ENCODE data around the gene KRTAP20-4. TPM values are rescaled to one million over a fixed set of nuclear protein-coding genes. Genes with fewer than 3 reads are reported as not detected.

Gene KRTAP20-4
- total and polyA plus RNA-seq, 2 donors (not counting 1 experiment from before 2014, with no cell fraction given): not detected

- no peaks in the 10 kb centered on the region for H3K36me3 ChIP-seq (ENCODE audit: control insufficient read depth, insufficient read depth, low read length)
- H3K9ac ChIP-seq (ENCODE audit: insufficient read depth, low read length): no peak overlapping the region
- no peak for DNase-seq (ENCODE audit: low read depth in 2 of 2)
- H3K9me3 ChIP-seq (ENCODE audit: control insufficient read depth, insufficient read depth, low read depth, low read length): no peaks in the 10 kb centered on the region
- no peak overlapping the region for H3K27ac ChIP-seq (ENCODE audit: insufficient read depth, low read length)
- no peak overlapping the region for H3K4me2 ChIP-seq (ENCODE audit: extremely low read depth, insufficient read depth, low read length)
- no peak overlapping the region for H2AFZ ChIP-seq (ENCODE audit: low read length)
- no peaks in the 10 kb centered on the region for H3K79me2 ChIP-seq (ENCODE audit: control insufficient read depth, insufficient read depth, low read length)
- H3K4me1 ChIP-seq (ENCODE audit: control insufficient read depth, extremely low read depth, insufficient read depth, low read length): no peaks in the 10 kb centered on the region
- no peaks in the 10 kb centered on the region for H3K27me3 ChIP-seq (ENCODE audit: control insufficient read depth, insufficient read depth, low read length)
- TF ChIP-seq CTCF (conservative IDR thresholded peaks at IDR 0.05 in 1 of 2, IDR thresholded peaks at IDR 0.05 in 1 of 2; ENCODE audit: low read depth in 1 of 2, low read length in 2 of 2): no peak
- no peak for TF ChIP-seq EZH2 (IDR thresholded peaks at IDR 0.05; ENCODE audit: low read length, missing control alignments)
- H3K4me3 ChIP-seq (replicated peaks in 1 of 4; ENCODE audit: control extremely low read depth in 1 of 4, insufficient read depth in 1 of 4, low read depth in 3 of 4, low read length in 4 of 4): no peak overlapping the region
- H4K20me1 ChIP-seq (ENCODE audit: control insufficient read depth, extremely low read depth, insufficient read depth, low read length): no peaks in the 10 kb centered on the region
These were observed 5.2 kb upstream of the KRTAP20-4 start for GRCh38 chr21:30615199-30615598.

- no peak within 1 kb of the TSS for H3K4me3 ChIP-seq (replicated peaks in 1 of 4; ENCODE audit: control extremely low read depth in 1 of 4, insufficient read depth in 1 of 4, low read depth in 3 of 4, low read length in 4 of 4)
- H3K36me3 ChIP-seq (ENCODE audit: control insufficient read depth, insufficient read depth, low read length): no peaks in the 10 kb centered on the region
- H2AFZ ChIP-seq (ENCODE audit: low read length): no peak within 1 kb of the TSS
- H3K79me2 ChIP-seq (ENCODE audit: control insufficient read depth, insufficient read depth, low read length): no peaks in the 10 kb centered on the region
- no peaks in the 10 kb centered on the region for H3K27me3 ChIP-seq (ENCODE audit: control insufficient read depth, insufficient read depth, low read length)
- TF ChIP-seq EZH2 (IDR thresholded peaks at IDR 0.05; ENCODE audit: low read length, missing control alignments): no peak
- TF ChIP-seq CTCF (conservative IDR thresholded peaks at IDR 0.05 in 1 of 2, IDR thresholded peaks at IDR 0.05 in 1 of 2; ENCODE audit: low read depth in 1 of 2, low read length in 2 of 2): no peak
- H3K27ac ChIP-seq (ENCODE audit: insufficient read depth, low read length): no peak within 1 kb of the TSS
- no peak within 1 kb of the TSS for H3K9ac ChIP-seq (ENCODE audit: insufficient read depth, low read length)
- no peaks in the 10 kb centered on the region for H3K4me1 ChIP-seq (ENCODE audit: control insufficient read depth, extremely low read depth, insufficient read depth, low read length)
- H3K9me3 ChIP-seq (ENCODE audit: control insufficient read depth, insufficient read depth, low read depth, low read length): no peaks in the 10 kb centered on the region
- H4K20me1 ChIP-seq (ENCODE audit: control insufficient read depth, extremely low read depth, insufficient read depth, low read length): no peaks in the 10 kb centered on the region
- no peak within 1 kb of the TSS for H3K4me2 ChIP-seq (ENCODE audit: extremely low read depth, insufficient read depth, low read length)
- no peak for DNase-seq (ENCODE audit: low read depth in 2 of 2)
These were observed 4.3 kb upstream of the KRTAP20-4 start, which contains the start of gene KRTAP20-1 for GRCh38 chr21:30616125-30616524. KRTAP20-1 (plus strand) TSS chr21:30616425; CDS start chr21:30616455, 30 bp downstream.

GRCh38 chr21:30620080-30620479 lies 347 bp upstream of the KRTAP20-4 start:
- DNase-seq (ENCODE audit: low read depth in 2 of 2): no peak
- no peak overlapping the region for H3K4me3 ChIP-seq (replicated peaks in 1 of 4; ENCODE audit: control extremely low read depth in 1 of 4, insufficient read depth in 1 of 4, low read depth in 3 of 4, low read length in 4 of 4)

More at GRCh38 chr21:30620080-30620479, 347 bp upstream of the KRTAP20-4 start:
- Histone ChIP-seq H3K4me2 (ENCODE audit: extremely low read depth, insufficient read depth, low read length) (no peak overlapping the region), H3K36me3 (ENCODE audit: control insufficient read depth, insufficient read depth, low read length) (no peaks in the 10 kb centered on the region), H2AFZ (ENCODE audit: low read length) (no peak overlapping the region), H3K9ac (ENCODE audit: insufficient read depth, low read length) (no peak overlapping the region), H3K9me3 (ENCODE audit: control insufficient read depth, insufficient read depth, low read depth, low read length) (no peaks in the 10 kb centered on the region), H3K79me2 (ENCODE audit: control insufficient read depth, insufficient read depth, low read length) (no peaks in the 10 kb centered on the region), H3K27me3 (ENCODE audit: control insufficient read depth, insufficient read depth, low read length) (no peaks in the 10 kb centered on the region), H3K27ac (ENCODE audit: insufficient read depth, low read length) (no peak overlapping the region), H4K20me1 (ENCODE audit: control insufficient read depth, extremely low read depth, insufficient read depth, low read length) (no peaks in the 10 kb centered on the region), H3K4me1 (ENCODE audit: control insufficient read depth, extremely low read depth, insufficient read depth, low read length) (no peaks in the 10 kb centered on the region)
- TF ChIP-seq CTCF (conservative IDR thresholded peaks at IDR 0.05 in 1 of 2, IDR thresholded peaks at IDR 0.05 in 1 of 2; ENCODE audit: low read depth in 1 of 2, low read length in 2 of 2) (no peak), EZH2 (IDR thresholded peaks at IDR 0.05; ENCODE audit: low read length, missing control alignments) (no peak)

Data from fibroblast of lung (primary cell).